DOHH2 (cell line): Measurements from ENCODE around the gene ABCB8.

ENCODE experiments used
- CTCF ChIP-seq: fragments of 200-600 bp; sonication (generic); IDR thresholded peaks from one replicate; pipeline ENCODE4 v1.5.1; 2014; ENCODE audit warnings: antibody characterized with exemption, mild to moderate bottlenecking, low read depth, low read length; ENCODE audit not compliant: poor library complexity, severe bottlenecking
- EZH2phosphoT487 ChIP-seq: fragments of 200-600 bp; sonication (generic); IDR thresholded peaks from 2 replicates; pipeline ENCODE4 v1.6.1; 2017; ENCODE audit warnings: borderline replicate concordance, mild to moderate bottlenecking, antibody characterized with exemption, low read length, moderate library complexity, mixed read lengths

GRCh38 chr7:151064454-151064853 lies 36.2 kb downstream of the ABCB8 start:
- TF ChIP-seq CTCF (no peak), EZH2phosphoT487 (no peak)
